Right lobe of liver (tissue), 6 donors: Measurements from ENCODE around the gene AVP. TPM values are rescaled to one million over a fixed set of nuclear protein-coding genes. Genes with fewer than 3 reads are reported as not detected.

Experiments
- ATAC-seq, 4 donors: fragments of 200-7000 bp; cut with Tn5 transposase; one replicate each; pipeline ENCODE4 v1.9.1; 2020; ENCODE audit warnings: mild to moderate bottlenecking in 4 of 4, moderate library complexity in 4 of 4
- DNase-seq, 3 donors: peaks; one replicate each; pipeline ENCODE4 v3.0.0-alpha.2; 2020
- H3K27ac ChIP-seq, 3 donors: fragments of 200-600 bp; one replicate each; pipeline ENCODE4 v1.8.0; 2022
- H3K27me3 ChIP-seq, 2 donors: fragments of 200-600 bp; one replicate each; pipeline ENCODE4 v1.8.0; 2022
- H3K36me3 ChIP-seq, 4 donors: fragments of 200-600 bp; sonication (generic) in 1 of 4; one replicate each; pipeline versions ENCODE4 v1.5.1 to v1.8.0; 2017 to 2022; ENCODE audit warnings: control low read depth in 1 of 4
- H3K4me1 ChIP-seq, 4 donors: fragments of 200-600 bp; sonication (generic) in 1 of 4; one replicate each; pipeline versions ENCODE4 v1.5.1 to v1.8.0; 2017 to 2022; ENCODE audit warnings: control low read depth in 1 of 4
- H3K4me3 ChIP-seq, 3 donors: fragments of 200-600 bp; one replicate each; pipeline ENCODE4 v1.8.0; 2022
- H3K9me3 ChIP-seq, 4 donors: fragments of 200-600 bp; sonication (generic) in 1 of 4; one replicate each; pipeline versions ENCODE4 v1.5.1 to v1.8.0; 2017 to 2022; ENCODE audit warnings: control low read depth in 1 of 4
- CTCF ChIP-seq, 4 donors: fragments of 200-600 bp in 3 of 4; fragments of 450-650 bp in 1 of 4; IDR thresholded peaks; one replicate each; pipeline versions ENCODE4 v1.5.1 to v1.8.0; 2016 to 2022; ENCODE audit warnings: antibody characterized with exemption in 4 of 4, mild to moderate bottlenecking in 2 of 4
- POLR2A ChIP-seq: fragments of 450-650 bp; IDR thresholded peaks from one replicate; pipeline ENCODE4 v1.6.1; 2017; ENCODE audit warnings: antibody characterized with exemption, mild to moderate bottlenecking
- WGBS: methylation state at CpG from one replicate; pipeline ENCODE4 v1.1.6; 2018; ENCODE audit warnings: low coverage, low lambda C conversion rate; ENCODE audit not compliant: insufficient coverage; ENCODE audit errors: missing lambda C conversion rate; 5-methylcytosine and 5-hydroxymethylcytosine counted together
- intact Hi-C, 2 donors: fragments of 100-400 bp; cut with DNase I; formaldehyde crosslinking; loops; one replicate each; pipeline versions ENCODE4 v1.11.2 to v1.14.1; 2022
- total RNA-seq, 6 experiments: library from RNA; depleted of rRNA in 2 of 6; stranded (reverse); fragments of >200 nt in 2 of 6; fragmentation: NEBNext Ultra II Directional in 3 of 6; extraction: Animal tissue kit (Norgen Biotek cat#: 25700) in 3 of 6; gene quantifications; one replicate each; pipeline versions ENCODE4 v1.1.0 to v1.2.4, GENCODE V29; 2016 to 2023
- donor health status: DM: no; HTN: yes; CAD: no.
- donor health status: DM: no; HTN: no; CAD: no.
- donor health status: DM: no; HTN: no; CAD: no.
- donor health status: DM: no; HTN: yes; CAD: no.
- donor health status: DM: no; HTN: yes; CAD: no.

AVP gene
- total RNA-seq, 6 experiments from 2014 or later: 0.74 to 0.93 TPM; not detected in 4

- 86% methylated on average over 3 of the region's 3 CpGs for WGBS
- intact Hi-C loops: no loop called here
- TF ChIP-seq POLR2A: no peak
- TF ChIP-seq CTCF (IDR thresholded peaks at IDR 0.05): no peak
These were observed 21.7 kb upstream of the AVP start for GRCh38 chr20:3106185-3106584.

GRCh38 chr20:3105256-3106137 lies 21.0 kb upstream of the AVP start:
- Histone ChIP-seq H3K4me1 (no peaks in the 10 kb centered on the region), H3K27me3 (no peaks in the 10 kb centered on the region), H3K36me3 (peaks cover 0 to 3% (median under 1%) of the 10 kb centered on the region in 4 donors), H3K27ac (no peak overlapping the region), H3K9me3 (no peaks in the 10 kb centered on the region), H3K4me3 (no peak overlapping the region)
- DNase-seq: no peak
- intact Hi-C loops: no loop called here
- 96% methylated on average over 15 of the region's 18 CpGs for WGBS
- no peak for ATAC-seq
- no peak for TF ChIP-seq CTCF (IDR thresholded peaks at IDR 0.05)
- TF ChIP-seq POLR2A: no peak

More at GRCh38 chr20:3106185-3106584, 21.7 kb upstream of the AVP start:
- DNase-seq: no peak
- ATAC-seq: no peak
- Histone ChIP-seq H3K27me3 (no peaks in the 10 kb centered on the region), H3K4me1 (no peaks in the 10 kb centered on the region), H3K9me3 (no peaks in the 10 kb centered on the region), H3K36me3 (peaks cover 0 to 3% (median under 1%) of the 10 kb centered on the region in 4 donors), H3K27ac (no peak overlapping the region), H3K4me3 (no peak overlapping the region)

- intact Hi-C loops: no loop called here
- TF ChIP-seq POLR2A (no peak), CTCF (IDR thresholded peaks at IDR 0.05) (no peak)
- Histone ChIP-seq H3K27me3 (no peaks in the 10 kb centered on the region), H3K9me3 (no peaks in the 10 kb centered on the region), H3K27ac (no peak overlapping the region), H3K36me3 (no peaks in the 10 kb centered on the region), H3K4me1 (no peaks in the 10 kb centered on the region), H3K4me3 (no peak overlapping the region)
- ATAC-seq (peak in 1 of 4 donors; percentile 42), DNase-seq (no peak)
- 64% methylated on average over 3 of the region's 3 CpGs for WGBS
These were observed 19.0 kb upstream of the AVP start for GRCh38 chr20:3103369-3104032.

- no peaks in the 10 kb centered on the region for H3K36me3 ChIP-seq
- H3K4me3 ChIP-seq: no peak overlapping the region
- no peak for ATAC-seq
- H3K4me1 ChIP-seq: no peaks in the 10 kb centered on the region
- intact Hi-C loops: no loop called here
- no peaks in the 10 kb centered on the region for H3K27me3 ChIP-seq
- no peak overlapping the region for H3K27ac ChIP-seq
- DNase-seq: no peak
- 73% methylated on average over 9 of the region's 13 CpGs for WGBS
- H3K9me3 ChIP-seq: no peaks in the 10 kb centered on the region
- TF ChIP-seq POLR2A (no peak), CTCF (IDR thresholded peaks at IDR 0.05) (no peak)
These were observed 18.2 kb upstream of the AVP start for GRCh38 chr20:3102575-3103368.
